Panc1 (cell line): ENCODE results near the gene NNMT. TPM values are rescaled to one million over a fixed set of nuclear protein-coding genes. Genes with fewer than 3 reads are reported as not detected.

Experiments used
- ATAC-seq: fragments of 200-7000 bp; cut with Tn5 transposase; 2 replicates; pipeline ENCODE4 v1.9.1; 2020; ENCODE audit warnings: mild to moderate bottlenecking, moderate library complexity
- BruUV-seq: library from RNA; stranded (reverse); fragments of 400-500 nt; replicated peaks from 2 replicates; lab custom pipeline; 2021; lab: Mats Ljungman, UMichigan
- CTCF ChIA-PET: fragments of 300-600 bp; sonication (Branson Sonifier 250); formaldehyde crosslinking; loops from one replicate; lab custom pipeline; 2022; ENCODE audit warnings: antibody characterized with exemption; lab: Charles Lee
- POLR2A ChIA-PET: fragments of 300-600 bp; sonication (Branson Sonifier 250); formaldehyde crosslinking; loops from one replicate; lab custom pipeline; 2022; ENCODE audit warnings: antibody characterized with exemption; lab: Charles Lee
- DNase-seq: peaks from one replicate; pipeline ENCODE4 v3.0.0-alpha.2; 2010; ENCODE audit warnings: low read depth, low spot score
- H3K27ac ChIP-seq: 2 replicates; pipeline ENCODE4 v1.5.1; 2011; ENCODE audit warnings: mild to moderate bottlenecking, low read length, inconsistent platforms
- H3K27me3 ChIP-seq: fragments of 200-500 bp; sonication (Bioruptor generic); 2 replicates; pipeline ENCODE4 v1.6.0; 2014; ENCODE audit warnings: low read length, inconsistent platforms; ENCODE audit not compliant: control insufficient read depth, insufficient read depth
- H3K36me3 ChIP-seq: fragments of 200-500 bp; sonication (Bioruptor generic); 2 replicates; pipeline ENCODE4 v1.5.1; 2014; ENCODE audit warnings: inconsistent platforms, mild to moderate bottlenecking, low read length, moderate library complexity; ENCODE audit not compliant: control insufficient read depth, insufficient read depth
- H3K4me1 ChIP-seq: 2 replicates; pipeline ENCODE4 v1.5.1; 2011; ENCODE audit warnings: inconsistent platforms, mild to moderate bottlenecking, low read length, moderate library complexity; ENCODE audit not compliant: control insufficient read depth, insufficient read depth
- H3K4me3 ChIP-seq, 2 experiments: 2 replicates each; pipeline ENCODE4 v1.5.1; 2011 to 2012; ENCODE audit warnings: low read depth in 2 of 2, low read length in 2 of 2, mild to moderate bottlenecking in 2 of 2, inconsistent platforms in 1 of 2, moderate library complexity in 1 of 2
- H3K9me3 ChIP-seq: fragments of 200-500 bp; sonication (Bioruptor generic); 2 replicates; pipeline ENCODE4 v1.5.1; 2014; ENCODE audit warnings: low read depth, mild to moderate bottlenecking, inconsistent platforms, low read length, moderate library complexity; ENCODE audit not compliant: control insufficient read depth, insufficient read depth
- POLR2AphosphoS5 ChIP-seq: IDR thresholded peaks from 2 replicates; pipeline ENCODE4 v1.6.1; 2012; ENCODE audit warnings: mild to moderate bottlenecking, low read depth, low read length, moderate library complexity
- SIN3A ChIP-seq: IDR thresholded peaks from 2 replicates; pipeline ENCODE4 v1.6.1; 2012; ENCODE audit warnings: low read depth, mild to moderate bottlenecking, low read length, moderate library complexity, borderline replicate concordance; ENCODE audit not compliant: insufficient read depth
- TCF7L2 ChIP-seq: IDR thresholded peaks from 2 replicates; pipeline ENCODE4 v1.6.1; 2011; ENCODE audit warnings: mild to moderate bottlenecking, low read depth, low read length, inconsistent platforms
- in situ Hi-C: cut with HindIII; loops from 2 replicates; pipeline ENCODE4 v1.10.0; 2016; ENCODE audit warnings: low sequenced_read_pairs, low pct_unique_long_range_greater_than_20kb
- intact Hi-C: fragments of 100-400 bp; cut with micrococcal nuclease; formaldehyde crosslinking; loops from one replicate; pipeline ENCODE4 v1.10.0; 2022; ENCODE audit not compliant: unreplicated experiment
- total RNA-seq: library from RNA; stranded (reverse); gene quantifications from one replicate; pipeline ENCODE4 v1.2.1, GENCODE V29; 2021; ENCODE audit not compliant: unreplicated experiment
- TF ChIP-seq, protein P1 (sequence below): fragments of 450-650 bp; IDR thresholded peaks from 2 replicates; pipeline ENCODE4 v1.5.1; 2017; ENCODE audit warnings: mild to moderate bottlenecking
- TF ChIP-seq, protein P2 (sequence below), 2 experiments: IDR thresholded peaks; 2 replicates each; pipeline ENCODE4 v1.6.1; 2011 to 2012; ENCODE audit warnings: low read depth in 2 of 2, control low read depth in 1 of 2, low read length in 1 of 2, mild to moderate bottlenecking in 1 of 2, moderate library complexity in 1 of 2; ENCODE audit not compliant: insufficient read depth in 1 of 2

NNMT gene
- total RNA-seq, 1 experiment from 2014 or later = 1.7 TPM

DNA sequence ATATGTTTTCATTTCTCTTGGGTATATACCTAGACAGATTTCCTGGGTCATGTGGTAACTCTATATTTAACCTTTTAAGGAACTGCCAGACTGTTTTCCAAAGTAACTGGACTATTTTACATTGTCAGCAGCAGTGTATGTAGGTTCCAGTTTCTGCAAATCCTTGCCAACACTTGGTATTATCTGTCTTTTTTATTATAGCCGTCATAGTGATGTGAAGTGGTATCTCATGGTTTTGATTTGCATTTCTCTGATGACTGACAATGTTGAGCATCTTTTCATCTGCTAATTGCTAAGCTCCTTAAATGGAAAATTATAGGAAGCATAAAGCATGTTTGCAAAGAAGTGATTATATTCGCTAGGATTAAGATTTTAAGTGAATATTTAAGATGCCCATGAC, 13.9 kb downstream of the NNMT start:
- no TSS peak for BruUV-seq
- Histone ChIP-seq H3K36me3 (no peaks in the 10 kb centered on the region), H3K27ac (no peak overlapping the region), H3K27me3 (peaks cover 3% of the 10 kb centered on the region; the same call in 1 of the 2 replicates), H3K9me3 (no peaks in the 10 kb centered on the region), H3K4me1 (no peaks in the 10 kb centered on the region), H3K4me3 (no peak overlapping the region)
- in situ Hi-C loops = no loop called here
- DNase-seq (no peak), ATAC-seq (no peak)
- ChIA-PET CTCF (no interaction called here), POLR2A (no interaction called here)
- intact Hi-C loops = no loop called here
- TF ChIP-seq TCF7L2 = no peak
- no peak for TF ChIP-seq SIN3A
- TF ChIP-seq, protein P1, sequence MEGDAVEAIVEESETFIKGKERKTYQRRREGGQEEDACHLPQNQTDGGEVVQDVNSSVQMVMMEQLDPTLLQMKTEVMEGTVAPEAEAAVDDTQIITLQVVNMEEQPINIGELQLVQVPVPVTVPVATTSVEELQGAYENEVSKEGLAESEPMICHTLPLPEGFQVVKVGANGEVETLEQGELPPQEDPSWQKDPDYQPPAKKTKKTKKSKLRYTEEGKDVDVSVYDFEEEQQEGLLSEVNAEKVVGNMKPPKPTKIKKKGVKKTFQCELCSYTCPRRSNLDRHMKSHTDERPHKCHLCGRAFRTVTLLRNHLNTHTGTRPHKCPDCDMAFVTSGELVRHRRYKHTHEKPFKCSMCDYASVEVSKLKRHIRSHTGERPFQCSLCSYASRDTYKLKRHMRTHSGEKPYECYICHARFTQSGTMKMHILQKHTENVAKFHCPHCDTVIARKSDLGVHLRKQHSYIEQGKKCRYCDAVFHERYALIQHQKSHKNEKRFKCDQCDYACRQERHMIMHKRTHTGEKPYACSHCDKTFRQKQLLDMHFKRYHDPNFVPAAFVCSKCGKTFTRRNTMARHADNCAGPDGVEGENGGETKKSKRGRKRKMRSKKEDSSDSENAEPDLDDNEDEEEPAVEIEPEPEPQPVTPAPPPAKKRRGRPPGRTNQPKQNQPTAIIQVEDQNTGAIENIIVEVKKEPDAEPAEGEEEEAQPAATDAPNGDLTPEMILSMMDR = no peak
- TF ChIP-seq POLR2AphosphoS5 = no peak
- TF ChIP-seq, protein P2, sequence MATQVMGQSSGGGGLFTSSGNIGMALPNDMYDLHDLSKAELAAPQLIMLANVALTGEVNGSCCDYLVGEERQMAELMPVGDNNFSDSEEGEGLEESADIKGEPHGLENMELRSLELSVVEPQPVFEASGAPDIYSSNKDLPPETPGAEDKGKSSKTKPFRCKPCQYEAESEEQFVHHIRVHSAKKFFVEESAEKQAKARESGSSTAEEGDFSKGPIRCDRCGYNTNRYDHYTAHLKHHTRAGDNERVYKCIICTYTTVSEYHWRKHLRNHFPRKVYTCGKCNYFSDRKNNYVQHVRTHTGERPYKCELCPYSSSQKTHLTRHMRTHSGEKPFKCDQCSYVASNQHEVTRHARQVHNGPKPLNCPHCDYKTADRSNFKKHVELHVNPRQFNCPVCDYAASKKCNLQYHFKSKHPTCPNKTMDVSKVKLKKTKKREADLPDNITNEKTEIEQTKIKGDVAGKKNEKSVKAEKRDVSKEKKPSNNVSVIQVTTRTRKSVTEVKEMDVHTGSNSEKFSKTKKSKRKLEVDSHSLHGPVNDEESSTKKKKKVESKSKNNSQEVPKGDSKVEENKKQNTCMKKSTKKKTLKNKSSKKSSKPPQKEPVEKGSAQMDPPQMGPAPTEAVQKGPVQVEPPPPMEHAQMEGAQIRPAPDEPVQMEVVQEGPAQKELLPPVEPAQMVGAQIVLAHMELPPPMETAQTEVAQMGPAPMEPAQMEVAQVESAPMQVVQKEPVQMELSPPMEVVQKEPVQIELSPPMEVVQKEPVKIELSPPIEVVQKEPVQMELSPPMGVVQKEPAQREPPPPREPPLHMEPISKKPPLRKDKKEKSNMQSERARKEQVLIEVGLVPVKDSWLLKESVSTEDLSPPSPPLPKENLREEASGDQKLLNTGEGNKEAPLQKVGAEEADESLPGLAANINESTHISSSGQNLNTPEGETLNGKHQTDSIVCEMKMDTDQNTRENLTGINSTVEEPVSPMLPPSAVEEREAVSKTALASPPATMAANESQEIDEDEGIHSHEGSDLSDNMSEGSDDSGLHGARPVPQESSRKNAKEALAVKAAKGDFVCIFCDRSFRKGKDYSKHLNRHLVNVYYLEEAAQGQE (IDR thresholded peaks at IDR 0.05; ENCODE audit: insufficient read depth in 1 of 2, low read depth in 2 of 2, low read length in 1 of 2) = no peak

DNA sequence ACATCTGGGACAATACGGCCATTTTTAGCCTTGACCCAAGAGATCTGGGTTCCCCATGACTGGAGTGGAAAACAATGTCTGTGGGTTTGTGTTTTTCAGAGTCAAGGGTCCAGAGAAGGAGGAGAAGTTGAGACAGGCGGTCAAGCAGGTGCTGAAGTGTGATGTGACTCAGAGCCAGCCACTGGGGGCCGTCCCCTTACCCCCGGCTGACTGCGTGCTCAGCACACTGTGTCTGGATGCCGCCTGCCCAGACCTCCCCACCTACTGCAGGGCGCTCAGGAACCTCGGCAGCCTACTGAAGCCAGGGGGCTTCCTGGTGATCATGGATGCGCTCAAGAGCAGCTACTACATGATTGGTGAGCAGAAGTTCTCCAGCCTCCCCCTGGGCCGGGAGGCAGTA, 15.7 kb downstream of the NNMT start:
- Histone ChIP-seq H3K27ac (no peak overlapping the region), H3K27me3 (peaks cover 5% of the 10 kb centered on the region; the same call in 1 of the 2 replicates), H3K36me3 (no peaks in the 10 kb centered on the region), H3K4me3 (no peak overlapping the region), H3K9me3 (no peaks in the 10 kb centered on the region), H3K4me1 (no peaks in the 10 kb centered on the region)
- intact Hi-C loops = no loop called here
- no peak for DNase-seq
- in situ Hi-C loops = no loop called here
- CTCF ChIA-PET = no interaction called here
- no peak for ATAC-seq
- no TSS peak for BruUV-seq
- TF ChIP-seq, protein P1 = no peak
- no peak for TF ChIP-seq TCF7L2
- no peak for TF ChIP-seq SIN3A
- TF ChIP-seq, protein P2 (IDR thresholded peaks at IDR 0.05; ENCODE audit: insufficient read depth in 1 of 2, low read depth in 2 of 2, low read length in 1 of 2) = no peak
- TF ChIP-seq POLR2AphosphoS5 = no peak
- POLR2A ChIA-PET = no interaction called here
